GM23338 (cell line): ENCODE measurements around the gene KXD1. TPM values are rescaled to one million over a fixed set of nuclear protein-coding genes. Genes with fewer than 3 reads are reported as not detected.
A peak's percentile ranks its signal among the peaks of the same experiment; 100 is the strongest.

Experiments used
- ATAC-seq: fragments of 200-7000 bp; cut with Tn5 transposase; 3 replicates; pipeline ENCODE4 v1.9.1; 2020
- DNase-seq: peaks from one replicate; pipeline ENCODE4 v3.0.0-alpha.2; 2015; ENCODE audit warnings: low spot score
- H2AFZ ChIP-seq: fragments of 200-600 bp; sonication (generic); 2 replicates; pipeline ENCODE4 v1.8.0; 2016; ENCODE audit warnings: antibody characterized with exemption, mild to moderate bottlenecking, moderate library complexity
- H3F3A ChIP-seq: fragments of 200-600 bp; sonication (generic); replicated peaks from 2 replicates; pipeline ENCODE4 v1.8.0; 2017; ENCODE audit warnings: antibody characterized with exemption, mixed run types, low read depth
- H3K27ac ChIP-seq: fragments of 200-600 bp; sonication (generic); 2 replicates; pipeline ENCODE4 v1.6.1; 2016; ENCODE audit warnings: low read depth
- H3K27me3 ChIP-seq: fragments of 200-600 bp; sonication (generic); 2 replicates; pipeline ENCODE4 v1.8.0; 2016; ENCODE audit warnings: mild to moderate bottlenecking, mixed run types, moderate library complexity; ENCODE audit not compliant: insufficient read depth
- H3K36me3 ChIP-seq: fragments of 200-600 bp; sonication (generic); 2 replicates; pipeline ENCODE4 v1.8.0; 2016; ENCODE audit warnings: mild to moderate bottlenecking; ENCODE audit not compliant: insufficient read depth
- H3K4me1 ChIP-seq: fragments of 200-600 bp; sonication (generic); 2 replicates; pipeline ENCODE4 v1.8.0; 2016; ENCODE audit warnings: mild to moderate bottlenecking, moderate library complexity; ENCODE audit not compliant: insufficient read depth
- H3K4me2 ChIP-seq: fragments of 200-600 bp; sonication (generic); 2 replicates; pipeline ENCODE4 v1.7.1; 2017; ENCODE audit warnings: mixed run types
- H3K4me3 ChIP-seq: fragments of 200-600 bp; sonication (generic); 2 replicates; pipeline ENCODE4 v1.6.1; 2016; ENCODE audit warnings: mixed run types
- H3K79me2 ChIP-seq: fragments of 200-600 bp; sonication (generic); replicated peaks from 2 replicates; pipeline ENCODE4 v1.8.0; 2017; ENCODE audit warnings: mild to moderate bottlenecking; ENCODE audit not compliant: insufficient read depth
- H3K9me2 ChIP-seq: fragments of 200-600 bp; sonication (generic); 2 replicates; pipeline ENCODE4 v1.8.0; 2017; ENCODE audit not compliant: insufficient read depth
- H4K20me1 ChIP-seq: fragments of 200-600 bp; sonication (generic); replicated peaks from 2 replicates; pipeline ENCODE4 v1.8.0; 2017; ENCODE audit warnings: mild to moderate bottlenecking; ENCODE audit not compliant: insufficient read depth
- H3K27ac Mint-ChIP-seq: 2 replicates; pipeline ENCODE4 v1.8.0; 2020; ENCODE audit warnings: inconsistent platforms, mild to moderate bottlenecking, moderate library complexity, mixed read lengths
- H3K27me3 Mint-ChIP-seq: 3 replicates; pipeline ENCODE4 v1.8.0; 2022; ENCODE audit warnings: low read depth, mild to moderate bottlenecking, moderate library complexity, mixed read lengths, inconsistent platforms; ENCODE audit not compliant: insufficient read depth, poor library complexity
- H3K36me3 Mint-ChIP-seq: 3 replicates; pipeline ENCODE4 v1.8.0; 2021; ENCODE audit warnings: low read depth, mild to moderate bottlenecking, inconsistent platforms, moderate library complexity, mixed read lengths
- H3K4me1 Mint-ChIP-seq: 3 replicates; pipeline ENCODE4 v1.8.0; 2020; ENCODE audit warnings: mild to moderate bottlenecking, inconsistent platforms, mixed read lengths
- H3K4me3 Mint-ChIP-seq: 3 replicates; pipeline ENCODE4 v1.8.0; 2021; ENCODE audit warnings: moderate library complexity, mild to moderate bottlenecking, inconsistent platforms, mixed read lengths
- H3K9me3 Mint-ChIP-seq: 3 replicates; pipeline ENCODE4 v1.8.0; 2020; ENCODE audit warnings: moderate library complexity, mild to moderate bottlenecking, inconsistent platforms, mixed read lengths
- CREB1 ChIP-seq: fragments of 250-450 bp; sonication (Bioruptor Pico); IDR thresholded peaks from 2 replicates; pipeline ENCODE4 v1.5.0; 2020; ENCODE audit warnings: low read depth, mild to moderate bottlenecking, moderate library complexity
- EZH2 ChIP-seq: fragments of 200-600 bp; sonication (generic); IDR thresholded peaks from one replicate; pipeline ENCODE4 v1.8.0; 2017; ENCODE audit warnings: antibody characterized with exemption, mild to moderate bottlenecking, low read depth; ENCODE audit not compliant: unreplicated experiment
- EZH2phosphoT487 ChIP-seq: fragments of 200-600 bp; sonication (generic); IDR thresholded peaks from one replicate; pipeline ENCODE4 v1.8.1; 2018; ENCODE audit warnings: antibody characterized with exemption; ENCODE audit not compliant: unreplicated experiment
- JUNB ChIP-seq: IDR thresholded peaks from one replicate; pipeline ENCODE4 v1.6.1; 2016; ENCODE audit warnings: antibody characterized with exemption; ENCODE audit not compliant: unreplicated experiment
- NANOG ChIP-seq: IDR thresholded peaks from 2 replicates; pipeline ENCODE4 v1.6.1; 2016; ENCODE audit warnings: antibody characterized with exemption, borderline replicate concordance
- POLR2AphosphoS5 ChIP-seq: IDR thresholded peaks from 2 replicates; pipeline ENCODE4 v1.6.1; 2016; ENCODE audit warnings: antibody characterized with exemption, low read depth
- REST ChIP-seq: IDR thresholded peaks from one replicate; pipeline ENCODE4 v1.6.1; 2018; ENCODE audit warnings: antibody characterized with exemption; ENCODE audit not compliant: unreplicated experiment
- STAT1 ChIP-seq: IDR thresholded peaks from one replicate; pipeline ENCODE4 v1.6.1; 2016; ENCODE audit warnings: antibody characterized with exemption; ENCODE audit not compliant: unreplicated experiment
- ZNF331 ChIP-seq: fragments of 250-450 bp; sonication (Bioruptor Pico); IDR thresholded peaks from 2 replicates; pipeline ENCODE4 v1.5.0; 2020; ENCODE audit warnings: low read depth, mild to moderate bottlenecking, moderate library complexity
- long read RNA-seq: library from polyadenylated mRNA; unstranded; transcript quantifications from one replicate; pipeline ENCODE4 v2.0.0, GENCODE V29; 2020; ENCODE audit not compliant: unreplicated experiment
- polyA plus RNA-seq: library from polyadenylated mRNA; unstranded; fragments of >200 nt; fragmentation: Nextera tagmentation; extraction: Ambion mirVana; gene quantifications from 2 replicates; pipeline ENCODE4 v1.2.1, GENCODE V29; 2016
- total RNA-seq: library from RNA; depleted of rRNA; stranded (reverse); fragments of >200 nt; shearing (Covaris generic); gene quantifications from 2 replicates; pipeline ENCODE4 v1.2.3, GENCODE V29; 2014; rRNA removed
- TF ChIP-seq, protein P1 (sequence below), 2 experiments: fragments of 200-600 bp in 1 of 2; sonication (generic) in 1 of 2; conservative IDR thresholded peaks; 2 replicates each; pipeline versions ENCODE4 v1.5.1 to v1.6.1; 2016 to 2017; ENCODE audit warnings: antibody characterized with exemption in 2 of 2, low read depth in 2 of 2, mild to moderate bottlenecking in 2 of 2, moderate library complexity in 1 of 2
- TF ChIP-seq, protein P2 (sequence below): IDR thresholded peaks from 2 replicates; pipeline ENCODE4 v1.6.1; 2016; ENCODE audit warnings: antibody characterized with exemption

KXD1 gene
- 162 and 164 TPM in 2 replicates for total RNA-seq
- 108 and 111 TPM in 2 replicates for polyA plus RNA-seq
- long read RNA-seq, transcript KXD1-201 (5 exons, 1,426 nt), result major isoform, 64 of 76 reads
- long read RNA-seq, partial matches to known transcripts, result 1 of 76 reads
- long read RNA-seq, other reads (novel, unspliced or antisense), result 7 of 76 reads

- H3K36me3 ChIP-seq, result no peaks in the 10 kb centered on the region
- 0 out of 2 replicates have a peak, but pooled peaks cover 8% of the 10 kb centered on the region for H3K4me1 ChIP-seq
- no peaks in the 10 kb centered on the region for H3K9me2 ChIP-seq
- Mint-ChIP-seq H3K9me3 (no peaks in the 10 kb centered on the region), H3K36me3 (peaks cover 9% of the 10 kb centered on the region; the same call in 1 of the 3 replicates), H3K27me3 (peaks cover 13% of the 10 kb centered on the region), H3K4me1 (peaks cover 8% of the 10 kb centered on the region; the same call in 2 of the 3 replicates), H3K27ac (peak within 1 kb of the TSS; percentile 64), H3K4me3 (peak within 1 kb of the TSS; percentile 91)
- H3K4me2 ChIP-seq, result peak within 1 kb of the TSS; percentile 94
- H2AFZ ChIP-seq, result peak within 1 kb of the TSS; percentile 80
- H3K27ac ChIP-seq, result peak within 1 kb of the TSS; percentile 35
- H3F3A ChIP-seq, result peaks cover 8% of the 10 kb centered on the region; the same call in 1 of the 2 replicates
- H3K4me3 ChIP-seq, result peak within 1 kb of the TSS; percentile 79
- no peaks in the 10 kb centered on the region for H3K27me3 ChIP-seq
- peaks cover 7% of the 10 kb centered on the region for H4K20me1 ChIP-seq
- peaks cover 33% of the 10 kb centered on the region for H3K79me2 ChIP-seq
- peak; percentile 88 for ATAC-seq
- TF ChIP-seq ZNF331 (CRISPR knock-in tag) (0 out of 2 replicates have a peak, but pooled peaks have one; percentile 29), CREB1 (CRISPR knock-in tag) (peak; percentile 77), POLR2AphosphoS5 (peak; percentile 87), STAT1 (no peak)
- DNase-seq, result peak; percentile 96
Observed at GRCh38 chr19:18557411-18558201, at the start of gene KXD1. Gene KXD1, plus strand, starts transcription at chr19:18557870. Its CDS starts 4,187 bp downstream, at chr19:18562057.

DNA sequence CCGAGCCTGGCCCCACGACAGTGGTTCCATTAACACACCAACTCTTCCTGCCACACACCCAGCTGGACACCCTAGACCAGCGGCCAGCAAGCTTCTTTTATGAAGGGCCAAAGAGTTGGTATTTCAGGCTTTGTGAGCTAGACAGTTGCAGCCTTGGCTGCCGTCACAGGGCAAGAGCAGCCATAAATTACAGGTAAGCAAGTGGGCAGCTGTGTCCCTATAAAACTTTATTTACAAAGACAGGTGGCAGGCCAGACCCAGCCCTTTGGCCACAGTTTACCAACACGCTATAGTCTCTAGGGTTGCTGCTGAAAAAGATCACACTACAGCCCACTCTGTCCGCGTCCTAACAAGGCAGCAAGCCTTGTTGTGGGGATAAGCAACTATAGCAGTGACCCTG is 49.1 kb upstream of the KXD1 start:
- H3K27me3 ChIP-seq, result no peaks in the 10 kb centered on the region
- H4K20me1 ChIP-seq, result peaks cover 10% of the 10 kb centered on the region
- Mint-ChIP-seq H3K27ac (no peak overlapping the region), H3K36me3 (no peaks in the 10 kb centered on the region), H3K9me3 (no peaks in the 10 kb centered on the region), H3K27me3 (peaks cover 9% of the 10 kb centered on the region), H3K4me1 (peaks cover 9% of the 10 kb centered on the region; the same call in 2 of the 3 replicates), H3K4me3 (no peak overlapping the region)
- peaks cover 83% of the 10 kb centered on the region for H3K79me2 ChIP-seq
- ATAC-seq (no peak), DNase-seq (no peak)
- H3K4me3 ChIP-seq, result no peak overlapping the region
- H3K9me2 ChIP-seq, result no peaks in the 10 kb centered on the region
- no peak overlapping the region for H3K4me2 ChIP-seq
- H3K4me1 ChIP-seq, result no peaks in the 10 kb centered on the region
- no peak overlapping the region for H2AFZ ChIP-seq
- H3F3A ChIP-seq, result 0 out of 2 replicates have a peak, but pooled peaks cover 3% of the 10 kb centered on the region
- H3K27ac ChIP-seq, result peak overlapping the region; percentile 59; the same call in 1 of the 2 replicates
- H3K36me3 ChIP-seq, result no peaks in the 10 kb centered on the region
- TF ChIP-seq CREB1 (CRISPR knock-in tag) (no peak), STAT1 (no peak), EZH2phosphoT487 (no peak), NANOG (no peak), ZNF331 (CRISPR knock-in tag) (no peak), JUNB (no peak), REST (no peak), EZH2 (no peak), POLR2AphosphoS5 (no peak)
- TF ChIP-seq, protein P1, sequence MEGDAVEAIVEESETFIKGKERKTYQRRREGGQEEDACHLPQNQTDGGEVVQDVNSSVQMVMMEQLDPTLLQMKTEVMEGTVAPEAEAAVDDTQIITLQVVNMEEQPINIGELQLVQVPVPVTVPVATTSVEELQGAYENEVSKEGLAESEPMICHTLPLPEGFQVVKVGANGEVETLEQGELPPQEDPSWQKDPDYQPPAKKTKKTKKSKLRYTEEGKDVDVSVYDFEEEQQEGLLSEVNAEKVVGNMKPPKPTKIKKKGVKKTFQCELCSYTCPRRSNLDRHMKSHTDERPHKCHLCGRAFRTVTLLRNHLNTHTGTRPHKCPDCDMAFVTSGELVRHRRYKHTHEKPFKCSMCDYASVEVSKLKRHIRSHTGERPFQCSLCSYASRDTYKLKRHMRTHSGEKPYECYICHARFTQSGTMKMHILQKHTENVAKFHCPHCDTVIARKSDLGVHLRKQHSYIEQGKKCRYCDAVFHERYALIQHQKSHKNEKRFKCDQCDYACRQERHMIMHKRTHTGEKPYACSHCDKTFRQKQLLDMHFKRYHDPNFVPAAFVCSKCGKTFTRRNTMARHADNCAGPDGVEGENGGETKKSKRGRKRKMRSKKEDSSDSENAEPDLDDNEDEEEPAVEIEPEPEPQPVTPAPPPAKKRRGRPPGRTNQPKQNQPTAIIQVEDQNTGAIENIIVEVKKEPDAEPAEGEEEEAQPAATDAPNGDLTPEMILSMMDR (conservative IDR thresholded peaks at IDR 0.05; ENCODE audit: low read depth in 2 of 2), result no peak
- TF ChIP-seq, protein P2, sequence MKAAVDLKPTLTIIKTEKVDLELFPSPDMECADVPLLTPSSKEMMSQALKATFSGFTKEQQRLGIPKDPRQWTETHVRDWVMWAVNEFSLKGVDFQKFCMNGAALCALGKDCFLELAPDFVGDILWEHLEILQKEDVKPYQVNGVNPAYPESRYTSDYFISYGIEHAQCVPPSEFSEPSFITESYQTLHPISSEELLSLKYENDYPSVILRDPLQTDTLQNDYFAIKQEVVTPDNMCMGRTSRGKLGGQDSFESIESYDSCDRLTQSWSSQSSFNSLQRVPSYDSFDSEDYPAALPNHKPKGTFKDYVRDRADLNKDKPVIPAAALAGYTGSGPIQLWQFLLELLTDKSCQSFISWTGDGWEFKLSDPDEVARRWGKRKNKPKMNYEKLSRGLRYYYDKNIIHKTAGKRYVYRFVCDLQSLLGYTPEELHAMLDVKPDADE, result no peak
